ENCODE measurements around the gene ERP44.

GRCh38 chr9:100070104-100071041, 28.4 kb downstream of the ERP44 start:
- TF ChIP-seq EZH2 (IDR thresholded peaks at IDR 0.05; ENCODE audit: insufficient read depth, poor library complexity, severe bottlenecking) (no peak), EZH2phosphoT487 (IDR thresholded peaks at IDR 0.05; ENCODE audit: insufficient read depth, low read depth) (no peak)

Data from GM23248 (cell line).